Astrocyte (in vitro differentiated cells and primary cell): ENCODE results near the gene RCC2. TPM values are rescaled to one million over a fixed set of nuclear protein-coding genes. Genes with fewer than 3 reads are reported as not detected.
A peak's percentile ranks its signal among the peaks of the same experiment; 100 is the strongest.

ENCODE experiments used
- DNase-seq: peaks from one replicate; pipeline ENCODE4 v3.0.0-alpha.2; 2010; ENCODE audit warnings: low read depth
- FAIRE-seq: peaks from 2 replicates; lab custom pipeline; 2011; peaks lifted over from hg19 to GRCh38; lab: Jason Lieb, UNC
- H2AFZ ChIP-seq: 2 replicates; pipeline ENCODE4 v1.6.0; 2012; ENCODE audit warnings: low read depth, low read length, inconsistent platforms
- H3K27ac ChIP-seq: 2 replicates; pipeline ENCODE4 v1.5.1; 2011; ENCODE audit warnings: low read depth, low read length, inconsistent platforms
- H3K27me3 ChIP-seq: 2 replicates; pipeline ENCODE4 v1.6.0; 2011; ENCODE audit warnings: low read length, inconsistent platforms; ENCODE audit not compliant: insufficient read depth
- H3K36me3 ChIP-seq: 2 replicates; pipeline ENCODE4 v1.5.1; 2011; ENCODE audit warnings: low read length, inconsistent platforms; ENCODE audit not compliant: insufficient read depth
- H3K4me1 ChIP-seq: 2 replicates; pipeline ENCODE4 v1.5.1; 2011; ENCODE audit warnings: low read length, inconsistent platforms; ENCODE audit not compliant: insufficient read depth
- H3K4me2 ChIP-seq: 2 replicates; pipeline ENCODE4 v1.6.0; 2012; ENCODE audit warnings: low read length, inconsistent platforms
- H3K4me3 ChIP-seq: 2 replicates; pipeline ENCODE4 v1.5.1; 2011; ENCODE audit warnings: low read depth, mild to moderate bottlenecking, low read length, inconsistent platforms; ENCODE audit not compliant: insufficient read depth
- H3K79me2 ChIP-seq: 2 replicates; pipeline ENCODE4 v1.6.0; 2012; ENCODE audit warnings: mild to moderate bottlenecking, low read length, inconsistent platforms; ENCODE audit not compliant: insufficient read depth
- H3K9ac ChIP-seq: 2 replicates; pipeline ENCODE4 v1.6.0; 2012; ENCODE audit warnings: mild to moderate bottlenecking, low read length, inconsistent platforms
- H3K9me3 ChIP-seq: 2 replicates; pipeline ENCODE4 v1.5.1; 2012; ENCODE audit warnings: low read depth, mild to moderate bottlenecking, low read length, inconsistent platforms; ENCODE audit not compliant: insufficient read depth
- H4K20me1 ChIP-seq: 2 replicates; pipeline ENCODE4 v1.6.0; 2012; ENCODE audit warnings: low read length, inconsistent platforms; ENCODE audit not compliant: insufficient read depth
- H3K27ac Mint-ChIP-seq: one replicate; pipeline ENCODE4 v1.8.0; 2021; ENCODE audit warnings: mild to moderate bottlenecking, mixed read lengths; ENCODE audit not compliant: unreplicated experiment
- H3K27me3 Mint-ChIP-seq: one replicate; pipeline ENCODE4 v1.8.0; 2021; ENCODE audit warnings: low read depth, mixed read lengths; ENCODE audit not compliant: unreplicated experiment
- H3K36me3 Mint-ChIP-seq: one replicate; pipeline ENCODE4 v1.8.0; 2021; ENCODE audit warnings: low read depth, mixed read lengths; ENCODE audit not compliant: unreplicated experiment
- H3K4me1 Mint-ChIP-seq: one replicate; pipeline ENCODE4 v1.8.0; 2021; ENCODE audit warnings: low read depth, mixed read lengths; ENCODE audit not compliant: unreplicated experiment
- H3K4me3 Mint-ChIP-seq: one replicate; pipeline ENCODE4 v1.8.0; 2021; ENCODE audit warnings: mild to moderate bottlenecking, moderate library complexity, mixed read lengths; ENCODE audit not compliant: unreplicated experiment
- H3K9me3 Mint-ChIP-seq: one replicate; pipeline ENCODE4 v1.8.0; 2021; ENCODE audit warnings: mild to moderate bottlenecking, mixed read lengths; ENCODE audit not compliant: unreplicated experiment
- CTCF ChIP-seq: IDR thresholded peaks from 2 replicates; pipeline ENCODE4 v1.5.1; 2011; ENCODE audit warnings: low read depth, mild to moderate bottlenecking, inconsistent platforms, low read length, moderate library complexity; ENCODE audit not compliant: insufficient read depth
- EZH2 ChIP-seq: IDR thresholded peaks from 2 replicates; pipeline ENCODE4 v1.6.1; 2012; ENCODE audit warnings: mild to moderate bottlenecking, low read length, inconsistent platforms; ENCODE audit not compliant: insufficient read depth
- total RNA-seq: library from RNA; stranded (reverse); gene quantifications from 2 replicates; pipeline ENCODE4 v1.2.1, GENCODE V29; 2021

The RCC2 gene
- total RNA-seq, 1 donor from 2014 or later = 103 TPM

GRCh38 chr1:17440074-17440826, 773 bp upstream of the RCC2 start:
- peaks cover 28% of the 10 kb centered on the region for H3K4me1 Mint-ChIP-seq
- no peaks in the 10 kb centered on the region for H3K9me3 Mint-ChIP-seq
- Histone ChIP-seq H3K27ac (peak overlapping the region; percentile 58), H3K4me3 (peak overlapping the region; percentile 67), H2AFZ (peak overlapping the region; percentile 68), H3K36me3 (peaks cover 1% of the 10 kb centered on the region), H3K4me1 (peaks cover 40% of the 10 kb centered on the region), H4K20me1 (peaks cover 22% of the 10 kb centered on the region), H3K9me3 (no peaks in the 10 kb centered on the region), H3K27me3 (no peaks in the 10 kb centered on the region), H3K4me2 (peak overlapping the region; percentile 91), H3K79me2 (peaks cover 33% of the 10 kb centered on the region), H3K9ac (peak overlapping the region; percentile 79)
- no peak for DNase-seq
- H3K27ac Mint-ChIP-seq = peak overlapping the region; percentile 75
- TF ChIP-seq CTCF (no peak), EZH2 (no peak)
- peak overlapping the region; percentile 88 for H3K4me3 Mint-ChIP-seq
- H3K27me3 Mint-ChIP-seq = no peaks in the 10 kb centered on the region
- FAIRE-seq = no peak
- H3K36me3 Mint-ChIP-seq = no peaks in the 10 kb centered on the region

- peaks cover 3% of the 10 kb centered on the region for H3K36me3 Mint-ChIP-seq
- Histone ChIP-seq H3K4me3 (peak overlapping the region; percentile 71), H3K4me2 (peak overlapping the region; percentile 91), H2AFZ (peak overlapping the region; percentile 15), H3K9ac (peak overlapping the region; percentile 91), H3K36me3 (peaks cover 9% of the 10 kb centered on the region), H3K27me3 (no peaks in the 10 kb centered on the region), H3K9me3 (no peaks in the 10 kb centered on the region), H3K27ac (peak overlapping the region; percentile 77), H4K20me1 (peaks cover 39% of the 10 kb centered on the region), H3K4me1 (peaks cover 37% of the 10 kb centered on the region), H3K79me2 (peaks cover 50% of the 10 kb centered on the region)
- no peaks in the 10 kb centered on the region for H3K27me3 Mint-ChIP-seq
- TF ChIP-seq CTCF (no peak), EZH2 (no peak)
- H3K4me3 Mint-ChIP-seq = peak overlapping the region; percentile 92
- no peak for FAIRE-seq
- H3K9me3 Mint-ChIP-seq = no peaks in the 10 kb centered on the region
- DNase-seq = peak; percentile 29
- H3K27ac Mint-ChIP-seq = peak overlapping the region; percentile 91
- peaks cover 26% of the 10 kb centered on the region for H3K4me1 Mint-ChIP-seq
Measured at GRCh38 chr1:17438318-17439249, 893 bp downstream of the RCC2 start.
